Endodermal cell (in vitro differentiated cells): ENCODE measurements around the gene NPW. TPM values are rescaled to one million over a fixed set of nuclear protein-coding genes. Genes with fewer than 3 reads are reported as not detected.

Experiments used
- DNase-seq: peaks from one replicate; pipeline ENCODE4 v3.0.0-alpha.2; 2017
- H3K27ac ChIP-seq: 2 replicates; pipeline ENCODE4 v1.5.1; 2013; ENCODE audit warnings: mild to moderate bottlenecking, low read depth, low read length, moderate library complexity
- H3K27me3 ChIP-seq: 2 replicates; pipeline ENCODE4 v1.6.1; 2013; ENCODE audit warnings: mild to moderate bottlenecking, low read length, moderate library complexity; ENCODE audit not compliant: insufficient read depth, control insufficient read depth, poor library complexity, severe bottlenecking
- H3K36me3 ChIP-seq: 2 replicates; pipeline ENCODE4 v1.7.0; 2013; ENCODE audit warnings: mild to moderate bottlenecking, low read length, moderate library complexity; ENCODE audit not compliant: control insufficient read depth, insufficient read depth
- H3K4me1 ChIP-seq: one replicate; pipeline ENCODE4 v1.7.0; 2013; ENCODE audit warnings: low read length; ENCODE audit not compliant: control insufficient read depth, insufficient read depth
- H3K4me3 ChIP-seq: 2 replicates; pipeline ENCODE4 v1.5.1; 2013; ENCODE audit warnings: mild to moderate bottlenecking, low read length, moderate library complexity
- H3K9ac ChIP-seq: 2 replicates; pipeline ENCODE4 v1.6.1; 2013; ENCODE audit warnings: mild to moderate bottlenecking, low read length, moderate library complexity; ENCODE audit not compliant: poor library complexity, severe bottlenecking; ENCODE audit errors: extremely low read depth
- H3K9me3 ChIP-seq: 2 replicates; pipeline ENCODE4 v1.6.1; 2013; ENCODE audit warnings: mild to moderate bottlenecking, low read length, moderate library complexity; ENCODE audit not compliant: control insufficient read depth
- H3K27ac Mint-ChIP-seq: 2 replicates; pipeline ENCODE4 v1.8.0; 2020; ENCODE audit warnings: mixed read lengths
- H3K27me3 Mint-ChIP-seq: 2 replicates; pipeline ENCODE4 v1.8.0; 2021; ENCODE audit warnings: mild to moderate bottlenecking, mixed read lengths; ENCODE audit not compliant: insufficient read depth
- H3K36me3 Mint-ChIP-seq: 2 replicates; pipeline ENCODE4 v1.8.0; 2020; ENCODE audit warnings: low read depth, mixed read lengths
- H3K4me1 Mint-ChIP-seq: 2 replicates; pipeline ENCODE4 v1.8.0; 2020; ENCODE audit warnings: mixed read lengths
- H3K4me3 Mint-ChIP-seq: 2 replicates; pipeline ENCODE4 v1.8.0; 2020; ENCODE audit warnings: mild to moderate bottlenecking, moderate library complexity, mixed read lengths
- H3K9me3 Mint-ChIP-seq: 2 replicates; pipeline ENCODE4 v1.8.0; 2020; ENCODE audit warnings: mild to moderate bottlenecking, mixed read lengths
- WGBS, 2 experiments: methylation state at CpG; one replicate each; pipeline versions ENCODE4 v1.1.5 to v1.1.7; 2013; ENCODE audit warnings: missing lambda C conversion rate in 2 of 2, mixed read lengths in 1 of 2; ENCODE audit not compliant: insufficient coverage in 1 of 2, insufficient read length in 1 of 2; 5-methylcytosine and 5-hydroxymethylcytosine counted together
- total RNA-seq, 2 donors: library from RNA; stranded (reverse); fragmentation: NEBNext Ultra II Directional in 1 of 2; extraction: Animal tissue kit (Norgen Biotek cat#: 25700) in 1 of 2; gene quantifications; 2 replicates in 1 of 2; 3 replicates in 1 of 2; pipeline ENCODE4 v1.2.1, GENCODE V29; 2021
- TF ChIP-seq, protein P1 (sequence below): fragments of 200-600 bp; sonication (generic); conservative IDR thresholded peaks from 2 replicates; pipeline ENCODE4 v1.5.0; 2021; ENCODE audit warnings: antibody characterized with exemption, mild to moderate bottlenecking

NPW gene
- total RNA-seq, 2 donors from 2014 or later = 1.2 to 1.9 TPM

- H3K27ac ChIP-seq = peak overlapping the region; percentile 24
- TF ChIP-seq, protein P1, sequence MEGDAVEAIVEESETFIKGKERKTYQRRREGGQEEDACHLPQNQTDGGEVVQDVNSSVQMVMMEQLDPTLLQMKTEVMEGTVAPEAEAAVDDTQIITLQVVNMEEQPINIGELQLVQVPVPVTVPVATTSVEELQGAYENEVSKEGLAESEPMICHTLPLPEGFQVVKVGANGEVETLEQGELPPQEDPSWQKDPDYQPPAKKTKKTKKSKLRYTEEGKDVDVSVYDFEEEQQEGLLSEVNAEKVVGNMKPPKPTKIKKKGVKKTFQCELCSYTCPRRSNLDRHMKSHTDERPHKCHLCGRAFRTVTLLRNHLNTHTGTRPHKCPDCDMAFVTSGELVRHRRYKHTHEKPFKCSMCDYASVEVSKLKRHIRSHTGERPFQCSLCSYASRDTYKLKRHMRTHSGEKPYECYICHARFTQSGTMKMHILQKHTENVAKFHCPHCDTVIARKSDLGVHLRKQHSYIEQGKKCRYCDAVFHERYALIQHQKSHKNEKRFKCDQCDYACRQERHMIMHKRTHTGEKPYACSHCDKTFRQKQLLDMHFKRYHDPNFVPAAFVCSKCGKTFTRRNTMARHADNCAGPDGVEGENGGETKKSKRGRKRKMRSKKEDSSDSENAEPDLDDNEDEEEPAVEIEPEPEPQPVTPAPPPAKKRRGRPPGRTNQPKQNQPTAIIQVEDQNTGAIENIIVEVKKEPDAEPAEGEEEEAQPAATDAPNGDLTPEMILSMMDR = no peak
- Mint-ChIP-seq H3K36me3 (peaks cover 4% of the 10 kb centered on the region), H3K4me1 (peaks cover 7% of the 10 kb centered on the region), H3K27ac (peak overlapping the region; percentile 90), H3K9me3 (no peaks in the 10 kb centered on the region), H3K27me3 (no peaks in the 10 kb centered on the region), H3K4me3 (no peak overlapping the region)
- no peaks in the 10 kb centered on the region for H3K36me3 ChIP-seq
- no peak for DNase-seq
- peaks cover 6% of the 10 kb centered on the region for H3K4me1 ChIP-seq
- H3K9ac ChIP-seq = no peak overlapping the region
- no peaks in the 10 kb centered on the region for H3K9me3 ChIP-seq
- no peak overlapping the region for H3K4me3 ChIP-seq
- 94 to 95% methylated on average over 16 to 24 of the region's 24 CpGs for WGBS, 2 experiments
- no peaks in the 10 kb centered on the region for H3K27me3 ChIP-seq
These were observed 20.6 kb downstream of the NPW start for GRCh38 chr16:2040041-2040786.

GRCh38 chr16:2040787-2041522 lies 21.4 kb downstream of the NPW start:
- Histone ChIP-seq H3K27ac (no peak overlapping the region), H3K36me3 (no peaks in the 10 kb centered on the region), H3K9me3 (no peaks in the 10 kb centered on the region), H3K9ac (no peak overlapping the region), H3K4me3 (no peak overlapping the region), H3K27me3 (no peaks in the 10 kb centered on the region), H3K4me1 (peaks cover 6% of the 10 kb centered on the region)
- 91 to 94% methylated on average over 9 to 20 of the region's 20 CpGs for WGBS, 2 experiments
- Mint-ChIP-seq H3K9me3 (no peaks in the 10 kb centered on the region), H3K36me3 (peaks cover 4% of the 10 kb centered on the region), H3K4me3 (no peak overlapping the region), H3K27ac (no peak overlapping the region), H3K4me1 (peaks cover 7% of the 10 kb centered on the region), H3K27me3 (no peaks in the 10 kb centered on the region)
- TF ChIP-seq, protein P1 = no peak
- no peak for DNase-seq

- Histone ChIP-seq H3K36me3 (no peaks in the 10 kb centered on the region), H3K4me1 (peaks cover 6% of the 10 kb centered on the region), H3K9me3 (no peaks in the 10 kb centered on the region), H3K27ac (no peak overlapping the region), H3K9ac (no peak overlapping the region), H3K4me3 (no peak overlapping the region), H3K27me3 (no peaks in the 10 kb centered on the region)
- Mint-ChIP-seq H3K27me3 (no peaks in the 10 kb centered on the region), H3K4me3 (no peak overlapping the region), H3K4me1 (peaks cover 12% of the 10 kb centered on the region), H3K36me3 (peaks cover 5% of the 10 kb centered on the region), H3K27ac (no peak overlapping the region), H3K9me3 (no peaks in the 10 kb centered on the region)
- DNase-seq = no peak
- TF ChIP-seq, protein P1 = no peak
- WGBS, 2 experiments = 95 to 97% methylated on average over 9 to 18 of the region's 22 CpGs
These were observed 22.8 kb downstream of the NPW start for GRCh38 chr16:2042171-2042985.
